ENCODE results near the gene PI4K2B.

Gene PI4K2B

GRCh38 chr4:25307596-25307995 lies 73.8 kb downstream of the PI4K2B start:
- DNase-seq (ENCODE audit: low read depth) = no peak
- no peak for TF ChIP-seq CTCF (IDR thresholded peaks at IDR 0.05; ENCODE audit: insufficient read depth, low read depth, low read length, missing control alignments)
- H3K4me3 ChIP-seq (ENCODE audit: low read length) = no peak overlapping the region

- DNase-seq (ENCODE audit: low read depth) = peak; percentile 33
- TF ChIP-seq CTCF (IDR thresholded peaks at IDR 0.05; ENCODE audit: insufficient read depth, low read depth, low read length, missing control alignments) = no peak
Observed at GRCh38 chr4:25308306-25308705, 74.5 kb downstream of the PI4K2B start.

GRCh38 chr4:25308761-25309160 lies 74.9 kb downstream of the PI4K2B start:
- no peak for TF ChIP-seq CTCF (IDR thresholded peaks at IDR 0.05; ENCODE audit: insufficient read depth, low read depth, low read length, missing control alignments)
- DNase-seq (ENCODE audit: low read depth) = no peak
- no peak overlapping the region for H3K4me3 ChIP-seq (ENCODE audit: low read length)

More at GRCh38 chr4:25308306-25308705, 74.5 kb downstream of the PI4K2B start:
- no peak overlapping the region for H3K4me3 ChIP-seq (ENCODE audit: low read length)

- H3K4me3 ChIP-seq (ENCODE audit: low read length) = no peak overlapping the region
- no peak for TF ChIP-seq CTCF (IDR thresholded peaks at IDR 0.05; ENCODE audit: insufficient read depth, low read depth, low read length, missing control alignments)
- DNase-seq (ENCODE audit: low read depth) = no peak
Observed at GRCh38 chr4:25310066-25310802, 76.4 kb downstream of the PI4K2B start.

- no peak overlapping the region for H3K4me3 ChIP-seq (ENCODE audit: low read length)
- no peak for DNase-seq (ENCODE audit: low read depth)
- TF ChIP-seq CTCF (IDR thresholded peaks at IDR 0.05; ENCODE audit: insufficient read depth, low read depth, low read length, missing control alignments) = no peak
Observed at GRCh38 chr4:25310803-25311166, 77.0 kb downstream of the PI4K2B start.

- TF ChIP-seq CTCF (IDR thresholded peaks at IDR 0.05; ENCODE audit: insufficient read depth, low read depth, low read length, missing control alignments) = peak; percentile 86
- peak within 1 kb of the TSS; percentile 96 for H3K4me3 ChIP-seq (ENCODE audit: low read length)
- peak; percentile 93 for DNase-seq (ENCODE audit: low read depth)
Observed at GRCh38 chr4:25312496-25313200, 78.8 kb downstream of the PI4K2B start, which contains the start of gene ZCCHC4. Gene ZCCHC4, plus strand, starts transcription at chr4:25312774. Its CDS starts 36 bp downstream, at chr4:25312810.
